ENCODE measurements around the gene CPA5.

DNA sequence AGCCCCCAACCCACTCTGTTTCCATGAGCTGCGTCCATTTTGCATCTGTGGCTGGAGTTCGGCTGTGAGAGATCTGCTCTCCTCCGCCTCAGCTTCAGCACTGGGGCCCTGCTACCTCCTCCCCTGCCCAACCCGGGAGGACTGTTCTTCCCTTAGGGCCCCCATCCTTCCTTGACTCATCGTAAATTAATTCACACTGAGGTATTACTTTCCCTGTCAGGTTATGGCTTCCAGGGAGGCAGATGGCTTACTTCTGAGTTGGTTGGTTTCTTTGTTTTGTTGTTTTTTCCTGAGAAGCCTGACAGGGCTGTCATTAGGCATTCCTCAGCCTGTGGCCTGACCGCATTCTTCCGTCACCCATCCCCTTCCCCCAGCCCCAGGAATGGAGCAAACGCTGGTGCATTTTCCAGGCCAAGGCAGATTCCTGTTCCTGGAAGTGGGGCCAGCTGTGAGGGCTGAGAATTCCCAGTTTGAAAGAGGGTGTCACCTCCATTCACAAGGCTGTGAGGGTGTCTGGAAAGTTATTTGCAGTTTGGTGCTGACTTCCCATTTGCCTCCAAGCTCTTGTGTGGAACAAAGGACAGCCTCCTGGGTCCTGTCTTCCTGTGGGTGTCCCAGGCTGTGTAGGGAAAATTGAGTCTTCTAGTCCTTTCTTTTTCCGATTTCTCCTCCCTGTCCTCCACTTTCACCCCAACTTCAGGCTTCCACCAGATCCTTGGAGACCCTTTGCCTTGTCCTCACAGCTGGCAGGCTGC is 11.7 kb downstream of the CPA5 start:
- no peak for TF ChIP-seq EZH2 (IDR thresholded peaks at IDR 0.05; ENCODE audit: borderline replicate concordance, low read depth, low read length, severe bottlenecking)
- TF ChIP-seq, protein P1, sequence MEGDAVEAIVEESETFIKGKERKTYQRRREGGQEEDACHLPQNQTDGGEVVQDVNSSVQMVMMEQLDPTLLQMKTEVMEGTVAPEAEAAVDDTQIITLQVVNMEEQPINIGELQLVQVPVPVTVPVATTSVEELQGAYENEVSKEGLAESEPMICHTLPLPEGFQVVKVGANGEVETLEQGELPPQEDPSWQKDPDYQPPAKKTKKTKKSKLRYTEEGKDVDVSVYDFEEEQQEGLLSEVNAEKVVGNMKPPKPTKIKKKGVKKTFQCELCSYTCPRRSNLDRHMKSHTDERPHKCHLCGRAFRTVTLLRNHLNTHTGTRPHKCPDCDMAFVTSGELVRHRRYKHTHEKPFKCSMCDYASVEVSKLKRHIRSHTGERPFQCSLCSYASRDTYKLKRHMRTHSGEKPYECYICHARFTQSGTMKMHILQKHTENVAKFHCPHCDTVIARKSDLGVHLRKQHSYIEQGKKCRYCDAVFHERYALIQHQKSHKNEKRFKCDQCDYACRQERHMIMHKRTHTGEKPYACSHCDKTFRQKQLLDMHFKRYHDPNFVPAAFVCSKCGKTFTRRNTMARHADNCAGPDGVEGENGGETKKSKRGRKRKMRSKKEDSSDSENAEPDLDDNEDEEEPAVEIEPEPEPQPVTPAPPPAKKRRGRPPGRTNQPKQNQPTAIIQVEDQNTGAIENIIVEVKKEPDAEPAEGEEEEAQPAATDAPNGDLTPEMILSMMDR (IDR thresholded peaks at IDR 0.05; ENCODE audit: extremely low read depth in 1 of 2, insufficient read depth in 1 of 2, low read depth in 1 of 2, low read length in 2 of 2): no peak
- TF ChIP-seq POLR2A (IDR thresholded peaks at IDR 0.05; ENCODE audit: low read depth, low read length): no peak
- no peak for TF ChIP-seq MYC (IDR thresholded peaks at IDR 0.05; ENCODE audit: low read depth, low read length)
- no peak for TF ChIP-seq POLR2AphosphoS5 (IDR thresholded peaks at IDR 0.05; ENCODE audit: insufficient read depth, low read depth, low read length)
- TF ChIP-seq, protein P2, sequence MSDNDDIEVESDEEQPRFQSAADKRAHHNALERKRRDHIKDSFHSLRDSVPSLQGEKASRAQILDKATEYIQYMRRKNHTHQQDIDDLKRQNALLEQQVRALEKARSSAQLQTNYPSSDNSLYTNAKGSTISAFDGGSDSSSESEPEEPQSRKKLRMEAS (IDR thresholded peaks at IDR 0.05; ENCODE audit: insufficient read depth, insufficient read length): no peak
- TF ChIP-seq FOS (IDR thresholded peaks at IDR 0.05; ENCODE audit: borderline replicate concordance, insufficient read depth, low read length): no peak
